ENCODE results near the gene FOSB.

FOSB gene

DNA sequence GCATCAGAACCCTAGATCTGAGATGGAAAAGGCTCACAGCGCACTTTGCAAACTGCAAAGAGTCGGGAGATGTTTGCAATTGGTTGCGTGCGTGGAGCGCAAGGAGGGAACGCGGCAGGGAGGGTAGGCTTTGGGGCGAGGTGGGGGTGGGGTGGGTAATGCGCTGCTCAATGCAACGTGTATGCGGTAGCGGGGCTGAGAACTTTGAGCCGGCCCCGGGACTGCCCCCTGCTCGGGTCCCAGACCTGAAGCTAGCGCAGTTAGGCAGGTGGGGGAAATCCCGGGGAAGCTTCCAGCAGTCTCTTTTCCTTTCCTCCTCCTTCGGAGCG lies 971 bp downstream of the FOSB start:
- peak; percentile 68 for DNase-seq (ENCODE audit: low spot score)

DNA sequence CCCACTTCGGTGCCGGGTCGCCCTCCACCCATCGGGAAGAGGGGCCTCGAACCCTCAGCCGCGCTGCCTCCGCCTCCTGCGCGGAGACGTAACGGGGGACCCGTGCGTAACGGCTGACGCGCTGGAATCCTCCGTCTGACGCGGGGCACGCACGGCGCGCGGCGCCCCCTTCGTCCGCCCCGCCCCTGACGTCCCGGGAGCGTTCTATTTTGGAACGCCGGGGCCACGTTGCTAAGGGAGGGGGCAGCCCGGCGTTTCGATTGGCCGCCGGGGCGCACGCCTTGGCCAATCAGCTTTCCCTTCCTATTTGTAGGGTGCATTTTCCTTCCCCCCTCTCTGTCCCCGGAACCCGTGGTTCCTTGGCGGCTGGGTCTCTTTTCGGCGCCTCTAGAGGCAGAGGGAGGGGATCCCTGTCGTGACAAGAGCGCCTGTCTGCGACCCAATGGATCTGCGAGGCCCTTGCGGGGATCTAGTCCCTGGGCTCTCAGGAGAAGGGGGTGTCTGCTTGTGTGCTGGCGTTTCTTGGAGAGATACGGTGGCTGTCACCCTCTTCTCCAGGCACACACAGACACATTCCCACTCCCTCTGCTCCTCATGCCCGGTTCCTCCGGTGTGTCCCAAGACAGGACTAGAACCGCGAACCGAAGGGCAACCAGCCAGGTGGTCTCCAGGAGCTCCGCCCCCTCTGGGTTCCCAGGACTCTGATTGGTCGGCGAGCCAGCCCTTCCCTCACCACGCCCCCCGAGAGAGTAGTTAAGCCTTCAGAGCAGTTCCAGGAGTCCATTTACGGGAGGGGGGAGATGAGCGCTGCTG lies 1.5 kb downstream of the FOSB start:
- DNase-seq (ENCODE audit: low spot score) = peak; percentile 96

DNA sequence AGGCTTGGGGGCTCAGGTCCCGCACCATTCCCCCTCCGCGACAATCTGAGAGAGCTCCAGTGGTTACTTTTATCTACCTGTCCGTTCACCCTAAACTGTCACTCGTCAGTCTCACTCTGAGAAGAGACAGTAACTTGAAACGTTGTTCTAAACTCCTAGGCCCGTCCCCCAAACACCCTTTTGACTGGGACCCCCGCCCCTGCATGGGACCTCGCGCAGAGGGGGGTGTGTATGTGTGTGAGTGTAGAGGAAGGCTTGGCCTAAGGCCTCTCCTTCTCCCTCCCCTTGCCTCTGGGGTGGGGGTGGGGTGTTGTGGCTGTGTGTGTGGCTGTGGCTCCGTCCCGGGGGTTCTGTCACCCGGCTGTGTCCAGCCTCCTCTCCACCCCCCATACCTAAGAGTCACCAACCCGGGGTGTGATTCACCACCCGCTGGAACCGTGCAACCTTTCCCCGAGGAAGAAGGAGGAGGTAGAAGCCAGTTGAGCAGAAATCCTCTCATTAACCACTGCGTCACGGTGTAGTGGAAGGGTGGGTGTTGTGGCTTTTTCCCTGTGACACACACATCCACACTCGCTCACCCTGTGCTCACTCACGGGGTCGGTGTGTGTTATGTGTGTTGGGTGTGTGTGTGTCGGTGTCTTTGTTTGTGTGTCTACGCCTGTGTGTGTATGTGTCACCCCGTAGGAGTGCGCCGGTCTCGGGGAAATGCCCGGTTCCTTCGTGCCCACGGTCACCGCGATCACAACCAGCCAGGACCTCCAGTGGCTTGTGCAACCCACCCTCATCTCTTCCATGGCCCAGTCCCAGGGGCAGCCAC lies 2.4 kb downstream of the FOSB start:
- DNase-seq (ENCODE audit: low spot score) = no peak

DNA sequence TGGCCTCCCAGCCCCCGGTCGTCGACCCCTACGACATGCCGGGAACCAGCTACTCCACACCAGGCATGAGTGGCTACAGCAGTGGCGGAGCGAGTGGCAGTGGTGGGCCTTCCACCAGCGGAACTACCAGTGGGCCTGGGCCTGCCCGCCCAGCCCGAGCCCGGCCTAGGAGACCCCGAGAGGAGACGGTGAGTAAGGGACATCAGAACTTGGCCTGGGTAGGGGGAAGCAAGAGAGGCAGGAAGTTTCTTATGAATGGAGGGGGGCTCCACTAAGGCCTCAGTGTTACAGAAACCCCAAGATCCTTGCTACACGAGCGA lies 2.9 kb downstream of the FOSB start:
- no peak for DNase-seq (ENCODE audit: low spot score)

DNA sequence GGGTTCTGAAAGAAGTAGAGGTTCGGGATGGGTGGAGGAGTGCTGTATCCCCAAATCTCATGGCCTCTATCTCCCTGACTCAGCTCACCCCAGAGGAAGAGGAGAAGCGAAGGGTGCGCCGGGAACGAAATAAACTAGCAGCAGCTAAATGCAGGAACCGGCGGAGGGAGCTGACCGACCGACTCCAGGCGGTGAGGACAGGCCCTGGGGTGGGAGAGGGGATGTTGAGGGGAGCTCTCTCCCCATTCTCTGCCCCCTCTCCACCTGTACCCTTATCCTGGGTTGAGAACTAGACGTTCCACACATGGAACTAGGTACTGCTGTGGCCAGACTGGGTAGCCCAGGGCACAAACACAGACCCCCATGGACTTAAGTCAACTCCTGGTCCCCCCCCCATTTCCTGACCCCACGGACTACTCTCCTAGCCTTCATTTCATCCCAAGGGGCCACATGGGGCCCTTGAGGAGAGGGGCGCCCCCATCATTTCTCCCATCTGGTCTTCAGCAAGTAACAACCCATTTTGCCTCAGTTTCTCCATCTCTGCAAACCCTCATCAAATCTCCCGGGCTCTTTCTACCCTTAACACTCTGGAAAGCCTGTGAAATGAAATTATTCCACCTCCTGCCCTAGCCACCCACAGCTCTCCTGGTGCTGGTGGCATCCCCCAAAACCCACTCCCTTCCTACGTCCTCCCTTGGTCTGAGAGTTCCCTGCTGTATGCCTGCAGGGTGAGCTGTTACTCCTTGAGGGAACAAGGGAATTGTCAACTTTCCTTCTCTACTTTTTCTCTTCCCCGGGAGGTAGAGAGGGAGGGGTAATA lies 3.5 kb downstream of the FOSB start:
- DNase-seq (ENCODE audit: low spot score) = no peak

DNA sequence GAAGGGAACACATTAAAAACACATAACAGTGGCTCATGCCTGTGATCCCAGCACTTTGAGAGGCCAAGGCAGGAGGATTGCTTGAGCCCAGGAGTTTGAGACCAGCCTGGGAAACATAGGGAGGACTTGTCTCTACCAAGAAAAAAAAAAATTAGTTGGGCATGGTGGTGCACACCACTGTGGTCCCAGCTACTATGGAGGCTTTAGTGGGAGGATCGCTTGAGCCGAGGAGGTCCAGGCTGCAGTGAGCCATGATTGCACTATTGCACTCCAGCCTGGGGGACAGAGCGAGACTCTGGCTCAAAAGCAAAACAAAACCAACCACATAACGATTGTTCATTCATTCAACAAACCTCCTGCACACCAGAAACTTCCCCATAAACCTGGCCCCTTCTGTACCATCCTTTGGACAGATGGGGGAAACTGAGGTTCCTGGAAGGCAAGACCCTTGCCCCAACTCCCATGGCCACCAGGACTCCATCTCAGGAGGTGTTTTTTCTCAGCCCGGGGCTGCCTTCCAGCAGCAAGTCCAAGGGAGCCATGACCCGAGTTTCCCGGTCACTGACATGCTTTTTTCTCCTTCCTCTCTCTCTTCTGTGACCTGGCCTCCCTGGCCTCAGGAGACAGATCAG lies 4.3 kb downstream of the FOSB start:
- DNase-seq (ENCODE audit: low spot score) = no peak

DNA sequence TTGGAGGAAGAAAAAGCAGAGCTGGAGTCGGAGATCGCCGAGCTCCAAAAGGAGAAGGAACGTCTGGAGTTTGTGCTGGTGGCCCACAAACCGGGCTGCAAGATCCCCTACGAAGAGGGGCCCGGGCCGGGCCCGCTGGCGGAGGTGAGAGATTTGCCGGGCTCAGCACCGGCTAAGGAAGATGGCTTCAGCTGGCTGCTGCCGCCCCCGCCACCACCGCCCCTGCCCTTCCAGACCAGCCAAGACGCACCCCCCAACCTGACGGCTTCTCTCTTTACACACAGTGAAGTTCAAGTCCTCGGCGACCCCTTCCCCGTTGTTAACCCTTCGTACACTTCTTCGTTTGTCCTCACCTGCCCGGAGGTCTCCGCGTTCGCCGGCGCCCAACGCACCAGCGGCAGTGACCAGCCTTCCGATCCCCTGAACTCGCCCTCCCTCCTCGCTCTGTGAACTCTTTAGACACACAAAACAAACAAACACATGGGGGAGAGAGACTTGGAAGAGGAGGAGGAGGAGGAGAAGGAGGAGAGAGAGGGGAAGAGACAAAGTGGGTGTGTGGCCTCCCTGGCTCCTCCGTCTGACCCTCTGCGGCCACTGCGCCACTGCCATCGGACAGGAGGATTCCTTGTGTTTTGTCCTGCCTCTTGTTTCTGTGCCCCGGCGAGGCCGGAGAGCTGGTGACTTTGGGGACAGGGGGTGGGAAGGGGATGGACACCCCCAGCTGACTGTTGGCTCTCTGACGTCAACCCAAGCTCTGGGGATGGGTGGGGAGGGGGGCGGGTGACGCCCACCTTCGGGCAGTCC lies 5.0 kb downstream of the FOSB start:
- DNase-seq (ENCODE audit: low spot score) = no peak

DNA sequence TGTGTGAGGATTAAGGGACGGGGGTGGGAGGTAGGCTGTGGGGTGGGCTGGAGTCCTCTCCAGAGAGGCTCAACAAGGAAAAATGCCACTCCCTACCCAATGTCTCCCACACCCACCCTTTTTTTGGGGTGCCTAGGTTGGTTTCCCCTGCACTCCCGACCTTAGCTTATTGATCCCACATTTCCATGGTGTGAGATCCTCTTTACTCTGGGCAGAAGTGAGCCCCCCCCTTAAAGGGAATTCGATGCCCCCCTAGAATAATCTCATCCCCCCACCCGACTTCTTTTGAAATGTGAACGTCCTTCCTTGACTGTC lies 5.5 kb downstream of the FOSB start:
- no peak for DNase-seq (ENCODE audit: low spot score)

DNA sequence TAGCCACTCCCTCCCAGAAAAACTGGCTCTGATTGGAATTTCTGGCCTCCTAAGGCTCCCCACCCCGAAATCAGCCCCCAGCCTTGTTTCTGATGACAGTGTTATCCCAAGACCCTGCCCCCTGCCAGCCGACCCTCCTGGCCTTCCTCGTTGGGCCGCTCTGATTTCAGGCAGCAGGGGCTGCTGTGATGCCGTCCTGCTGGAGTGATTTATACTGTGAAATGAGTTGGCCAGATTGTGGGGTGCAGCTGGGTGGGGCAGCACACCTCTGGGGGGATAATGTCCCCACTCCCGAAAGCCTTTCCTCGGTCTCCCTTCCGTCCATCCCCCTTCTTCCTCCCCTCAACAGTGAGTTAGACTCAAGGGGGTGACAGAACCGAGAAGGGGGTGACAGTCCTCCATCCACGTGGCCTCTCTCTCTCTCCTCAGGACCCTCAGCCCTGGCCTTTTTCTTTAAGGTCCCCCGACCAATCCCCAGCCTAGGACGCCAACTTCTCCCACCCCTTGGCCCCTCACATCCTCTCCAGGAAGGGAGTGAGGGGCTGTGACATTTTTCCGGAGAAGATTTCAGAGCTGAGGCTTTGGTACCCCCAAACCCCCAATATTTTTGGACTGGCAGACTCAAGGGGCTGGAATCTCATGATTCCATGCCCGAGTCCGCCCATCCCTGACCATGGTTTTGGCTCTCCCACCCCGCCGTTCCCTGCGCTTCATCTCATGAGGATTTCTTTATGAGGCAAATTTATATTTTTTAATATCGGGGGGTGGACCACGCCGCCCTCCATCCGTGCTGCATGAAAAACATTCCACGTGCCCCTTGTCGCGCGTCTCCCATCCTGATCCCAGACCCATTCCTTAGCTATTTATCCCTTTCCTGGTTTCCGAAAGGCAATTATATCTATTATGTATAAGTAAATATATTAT lies 6.1 kb downstream of the FOSB start:
- DNase-seq (ENCODE audit: low spot score) = no peak

DNA sequence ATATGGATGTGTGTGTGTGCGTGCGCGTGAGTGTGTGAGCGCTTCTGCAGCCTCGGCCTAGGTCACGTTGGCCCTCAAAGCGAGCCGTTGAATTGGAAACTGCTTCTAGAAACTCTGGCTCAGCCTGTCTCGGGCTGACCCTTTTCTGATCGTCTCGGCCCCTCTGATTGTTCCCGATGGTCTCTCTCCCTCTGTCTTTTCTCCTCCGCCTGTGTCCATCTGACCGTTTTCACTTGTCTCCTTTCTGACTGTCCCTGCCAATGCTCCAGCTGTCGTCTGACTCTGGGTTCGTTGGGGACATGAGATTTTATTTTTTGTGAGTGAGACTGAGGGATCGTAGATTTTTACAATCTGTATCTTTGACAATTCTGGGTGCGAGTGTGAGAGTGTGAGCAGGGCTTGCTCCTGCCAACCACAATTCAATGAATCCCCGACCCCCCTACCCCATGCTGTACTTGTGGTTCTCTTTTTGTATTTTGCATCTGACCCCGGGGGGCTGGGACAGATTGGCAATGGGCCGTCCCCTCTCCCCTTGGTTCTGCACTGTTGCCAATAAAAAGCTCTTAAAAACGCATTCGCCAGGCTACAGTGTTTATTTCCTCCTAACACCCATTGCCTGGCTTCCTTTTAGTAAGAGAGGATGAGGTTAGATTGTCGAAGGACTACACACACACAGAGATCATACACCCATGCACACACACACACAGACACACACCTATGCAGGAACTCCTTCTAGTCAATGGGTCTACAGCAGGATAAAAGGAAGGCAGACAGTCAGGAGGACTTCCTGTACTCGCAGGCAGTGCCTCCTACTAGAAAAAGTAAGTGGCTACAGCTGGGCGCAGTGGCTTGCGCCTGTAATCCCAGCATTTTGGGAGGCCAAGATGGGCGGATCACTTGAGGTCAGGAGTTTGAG lies 7.1 kb downstream of the FOSB start:
- no peak for DNase-seq (ENCODE audit: low spot score)

DNA sequence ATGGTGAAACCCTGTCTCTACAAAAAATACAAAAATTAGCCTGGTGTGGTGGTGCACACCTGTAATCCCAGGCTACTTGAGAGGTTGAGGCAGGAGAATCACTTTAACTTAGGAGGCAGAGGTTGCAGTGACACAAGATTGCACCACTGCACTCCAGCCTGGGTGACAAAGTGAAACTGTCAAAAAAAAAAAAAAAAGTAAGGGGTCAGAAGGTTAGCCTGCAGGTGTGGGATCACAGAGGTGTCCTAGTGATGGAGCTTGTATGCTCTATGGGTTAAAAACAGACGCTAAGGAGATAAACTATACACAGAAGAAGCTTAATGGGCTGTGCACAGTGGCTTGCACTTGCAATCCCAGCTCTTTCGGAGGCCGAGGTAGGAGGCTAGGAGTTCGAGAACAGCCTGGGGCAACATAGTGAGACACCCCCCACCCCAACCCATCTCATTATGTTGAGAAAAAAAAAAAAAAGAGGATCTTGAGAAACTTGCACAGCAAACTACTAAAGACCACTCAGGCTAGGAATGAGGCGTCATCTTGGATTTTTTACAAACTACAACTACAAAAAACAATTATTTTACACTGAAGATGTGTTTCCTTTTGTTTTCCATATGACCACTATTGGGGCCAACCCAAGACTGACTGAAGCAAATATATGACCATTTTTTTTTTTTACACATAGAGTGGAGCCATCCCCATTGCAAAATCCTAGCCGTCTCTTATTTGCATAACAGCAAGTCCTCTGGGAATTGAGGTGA lies 7.9 kb downstream of the FOSB start:
- DNase-seq (ENCODE audit: low spot score) = no peak

DNA sequence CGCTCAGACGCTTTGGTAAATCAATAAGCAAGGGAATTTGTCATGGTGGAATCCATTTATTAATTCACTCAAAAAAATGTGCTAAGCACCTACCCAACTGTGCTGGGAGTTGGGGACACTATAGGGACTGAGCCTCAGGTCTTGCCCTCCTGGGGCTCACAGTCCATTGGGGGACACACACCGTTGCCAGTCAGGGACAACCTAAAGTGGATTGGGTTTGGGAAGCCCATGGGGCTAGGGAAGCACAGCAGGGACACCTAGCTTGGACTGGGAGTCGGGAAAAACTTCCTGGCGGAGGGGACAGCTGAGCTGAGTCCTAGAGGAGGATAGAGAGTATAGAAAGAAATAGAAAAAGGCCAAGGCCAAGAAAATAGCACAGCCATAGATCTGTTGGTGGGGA lies 8.5 kb downstream of the FOSB start:
- DNase-seq (ENCODE audit: low spot score) = no peak

DNA sequence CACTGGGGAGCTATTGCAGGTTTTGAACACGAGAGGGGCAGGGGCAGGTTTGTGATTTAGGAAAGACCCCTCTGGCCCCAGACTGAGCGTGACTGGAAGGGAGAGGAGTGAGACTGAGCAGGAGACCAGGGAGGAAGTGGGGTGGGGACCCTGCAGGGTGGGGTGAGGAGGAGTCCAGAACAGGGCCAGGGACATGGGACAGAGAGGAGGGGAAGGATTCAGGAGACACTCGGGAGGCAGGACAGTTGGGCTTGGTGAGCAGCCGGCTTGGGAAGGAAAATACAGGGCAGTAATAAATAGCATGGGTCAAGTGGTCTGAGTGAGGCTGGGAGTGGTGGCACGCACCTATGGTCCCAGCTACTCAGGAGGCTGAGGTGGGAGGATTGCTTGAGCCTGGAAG lies 9.4 kb downstream of the FOSB start:
- DNase-seq (ENCODE audit: low spot score) = no peak

DNA sequence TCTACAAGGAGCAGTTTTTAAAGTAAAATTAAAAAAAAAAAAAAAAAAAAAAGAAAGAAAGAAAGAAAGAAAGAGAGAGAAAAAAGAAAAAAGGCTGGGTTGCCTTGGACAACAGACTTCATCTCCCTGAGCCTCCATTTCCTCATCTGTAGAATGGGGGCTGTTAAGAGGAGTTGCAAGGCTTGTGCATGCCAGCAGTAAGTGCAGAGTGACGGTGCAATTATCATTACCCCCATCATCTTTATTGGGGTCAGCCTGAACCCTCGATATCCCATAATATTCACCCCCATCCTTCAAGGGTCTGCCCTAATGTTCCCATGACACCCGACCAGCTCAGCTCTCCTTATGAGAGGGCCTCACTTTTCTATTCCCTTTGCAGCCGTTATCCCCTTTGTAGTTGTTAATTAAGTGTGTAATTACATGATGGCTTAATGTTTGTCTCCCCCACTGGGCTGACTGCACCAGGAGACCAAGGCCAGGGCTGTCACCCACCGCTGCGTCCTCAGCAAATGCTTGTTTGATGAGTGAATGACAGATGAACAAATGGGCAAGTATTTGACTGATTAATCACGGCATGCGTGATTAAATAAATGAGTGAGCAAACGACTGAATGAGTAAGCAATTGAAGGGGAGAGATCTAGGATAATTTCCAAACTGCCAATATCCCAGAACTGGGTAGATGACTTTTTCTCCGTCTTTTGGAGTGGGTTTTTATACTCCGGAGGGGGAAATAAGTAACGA lies 10.1 kb downstream of the FOSB start:
- no peak for DNase-seq (ENCODE audit: low spot score)

DNA sequence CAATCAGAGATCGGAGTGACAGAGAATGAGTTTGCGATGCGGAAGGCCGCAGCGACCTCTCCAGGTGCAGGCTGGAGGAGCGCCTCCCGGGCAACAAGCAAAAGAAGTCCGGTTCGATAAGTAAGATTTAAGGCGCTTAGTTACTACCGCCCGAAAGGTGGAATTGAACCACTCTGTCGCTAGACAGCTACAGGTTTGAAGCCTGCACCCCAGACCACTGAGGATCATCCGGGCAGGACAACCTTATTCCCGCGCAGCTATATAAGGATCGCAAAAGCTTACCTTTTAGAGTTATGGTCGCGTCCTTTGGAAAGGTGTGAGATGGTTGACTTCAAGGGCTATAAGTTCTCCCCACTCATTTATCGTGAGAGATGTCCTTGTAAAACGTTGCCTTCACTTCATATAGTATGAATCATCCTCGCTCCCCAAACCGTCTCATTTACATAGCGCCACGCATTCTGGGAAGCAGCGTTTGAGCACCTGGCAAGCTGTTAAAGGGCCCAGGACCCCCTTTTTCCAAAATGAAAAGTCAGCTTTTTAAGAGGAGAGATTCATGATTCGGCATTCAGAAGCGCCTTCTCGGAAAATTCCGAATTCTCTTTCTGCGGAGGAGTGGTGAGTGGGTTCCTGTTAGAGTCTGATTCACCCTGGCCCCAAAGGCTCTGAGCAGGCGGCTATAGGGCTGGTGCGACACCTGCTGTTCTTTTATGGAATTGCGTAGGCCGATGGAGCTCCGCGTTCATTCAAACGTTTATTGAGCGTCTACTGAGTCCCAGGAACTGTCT lies 10.8 kb downstream of the FOSB start:
- peak; percentile 86 for DNase-seq (ENCODE audit: low spot score)

DNA sequence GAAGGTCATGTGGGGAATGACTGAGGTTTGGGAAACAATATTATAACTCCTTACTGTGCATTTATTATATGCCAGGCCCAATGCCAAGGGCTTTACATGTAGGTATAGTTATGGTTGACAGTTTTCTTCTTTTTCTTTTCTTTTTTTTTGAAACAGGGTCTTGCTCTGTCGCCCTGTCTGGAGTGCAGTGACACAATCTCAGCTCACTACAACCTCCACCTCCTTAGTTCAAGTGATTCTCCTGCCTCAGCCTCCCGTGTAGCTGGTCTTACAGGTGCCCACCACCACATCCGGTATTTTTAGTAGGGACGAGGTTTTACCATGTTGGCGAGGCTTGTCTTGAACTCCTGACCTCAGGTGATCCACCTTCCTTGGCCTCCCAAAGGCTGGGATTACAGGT lies 15.2 kb downstream of the FOSB start:
- DNase-seq (ENCODE audit: low spot score) = no peak

DNA sequence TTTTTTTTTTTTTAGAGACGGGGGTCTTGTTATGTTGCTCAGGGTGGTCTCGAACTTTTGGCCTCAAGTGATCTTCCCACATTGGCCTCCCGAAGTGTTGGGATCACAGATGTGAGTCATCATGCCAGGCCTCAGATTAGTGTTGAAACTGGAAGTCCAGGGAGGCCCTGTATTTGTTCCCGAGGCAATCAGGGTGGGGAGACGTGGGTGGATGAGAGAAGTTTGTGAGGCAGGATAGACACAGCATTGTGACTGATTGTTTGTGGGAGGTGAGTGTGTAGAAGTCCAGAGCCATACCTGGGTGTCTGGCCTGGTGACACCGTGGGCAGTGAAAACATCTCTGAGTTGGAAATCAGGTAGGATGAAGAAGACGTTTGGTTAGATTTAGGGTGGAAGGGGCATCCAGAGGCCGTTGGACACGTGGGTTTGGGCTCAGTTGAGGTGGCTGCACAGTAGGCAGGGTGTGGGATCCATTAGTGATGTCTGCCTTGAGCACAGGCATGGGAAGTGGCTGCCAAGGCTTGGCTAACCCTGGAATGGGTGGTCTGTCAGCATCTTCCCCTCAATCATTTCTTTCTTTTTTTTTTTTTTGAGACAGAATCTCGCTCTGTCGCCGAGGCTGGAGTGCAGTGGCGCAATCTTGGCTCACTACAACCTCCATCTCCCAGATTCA lies 16.6 kb downstream of the FOSB start:
- no peak for DNase-seq (ENCODE audit: low spot score)
